Activated B cell treated with CpG ODN at 0.5 μM for 24 hours (primary cell): ENCODE results near the gene HADHA. TPM values are rescaled to one million over a fixed set of nuclear protein-coding genes. Genes with fewer than 3 reads are reported as not detected.

Experiments
- ATAC-seq: fragments of 200-7000 bp; cut with Tn5 transposase; one replicate; pipeline ENCODE4 v1.10.0; 2021; ENCODE audit warnings: low read depth, mild to moderate bottlenecking, moderate library complexity
- CTCF ChIA-PET: fragments of 350-600 bp; sonication (Branson Sonifier 250); formaldehyde crosslinking; loops from one replicate; lab custom pipeline; 2021; ENCODE audit warnings: antibody characterized with exemption; lab: Charles Lee
- POLR2A ChIA-PET: fragments of 350-600 bp; sonication (Branson Sonifier 250); formaldehyde crosslinking; loops from one replicate; lab custom pipeline; 2021; ENCODE audit warnings: antibody characterized with exemption; lab: Charles Lee
- DNase-seq: peaks from one replicate; pipeline ENCODE4 v3.0.0; 2022
- H3K27ac Mint-ChIP-seq: one replicate; pipeline ENCODE4 v1.8.0; 2020; ENCODE audit warnings: mixed read lengths
- H3K27me3 Mint-ChIP-seq: one replicate; pipeline ENCODE4 v1.8.0; 2021; ENCODE audit warnings: mixed read lengths
- H3K36me3 Mint-ChIP-seq: one replicate; pipeline ENCODE4 v1.8.0; 2021; ENCODE audit warnings: low read depth, mixed read lengths
- H3K4me1 Mint-ChIP-seq: one replicate; pipeline ENCODE4 v1.8.0; 2021; ENCODE audit warnings: mixed read lengths
- H3K4me3 Mint-ChIP-seq: one replicate; pipeline ENCODE4 v1.8.0; 2020; ENCODE audit warnings: mild to moderate bottlenecking, mixed read lengths
- H3K9me3 Mint-ChIP-seq: one replicate; pipeline ENCODE4 v1.8.0; 2020; ENCODE audit warnings: mixed read lengths
- intact Hi-C: fragments of 100-400 bp; cut with micrococcal nuclease; formaldehyde crosslinking; loops from one replicate; pipeline ENCODE4 v1.15.1; 2024
- total RNA-seq: library from RNA; stranded (reverse); gene quantifications from 2 replicates; pipeline ENCODE4 v1.2.3, GENCODE V29; 2022
- TF ChIP-seq, protein P1 (sequence below): fragments of 200-600 bp; IDR thresholded peaks from one replicate; pipeline ENCODE4 v1.8.0; 2022; ENCODE audit warnings: antibody characterized with exemption, mild to moderate bottlenecking

Gene HADHA
- total RNA-seq, 1 donor from 2014 or later = 127 TPM

GRCh38 chr2:26245231-26245732, 850 bp upstream of the HADHA start:
- Mint-ChIP-seq H3K27me3 (no peaks in the 10 kb centered on the region), H3K4me1 (peaks cover 66% of the 10 kb centered on the region), H3K4me3 (peak overlapping the region; percentile 97), H3K9me3 (no peaks in the 10 kb centered on the region), H3K27ac (peak overlapping the region; percentile 100), H3K36me3 (peaks cover 17% of the 10 kb centered on the region)
- CTCF ChIA-PET = interaction anchor here (1.1 to 1.4 kb wide), 3 partner anchors 54 to 254 kb away, joined by 3 to 4 read pairs (median 4); no protein-coding TSS in a partner anchor
- POLR2A ChIA-PET = interaction anchor here (0.6 to 5.4 kb wide), 9 partner anchors 15 to 1362 kb away, joined by 3 to 43 read pairs (median 5); partner anchors contain the start of genes ADGRF3, ASXL2, RAB10 and SELENOI
- peak; percentile 50 for ATAC-seq
- no peak for DNase-seq
- intact Hi-C loops = loop anchor here (2.0 kb wide), 2 partner anchors 48 to 60 kb away; no protein-coding TSS in a partner anchor
- TF ChIP-seq, protein P1, sequence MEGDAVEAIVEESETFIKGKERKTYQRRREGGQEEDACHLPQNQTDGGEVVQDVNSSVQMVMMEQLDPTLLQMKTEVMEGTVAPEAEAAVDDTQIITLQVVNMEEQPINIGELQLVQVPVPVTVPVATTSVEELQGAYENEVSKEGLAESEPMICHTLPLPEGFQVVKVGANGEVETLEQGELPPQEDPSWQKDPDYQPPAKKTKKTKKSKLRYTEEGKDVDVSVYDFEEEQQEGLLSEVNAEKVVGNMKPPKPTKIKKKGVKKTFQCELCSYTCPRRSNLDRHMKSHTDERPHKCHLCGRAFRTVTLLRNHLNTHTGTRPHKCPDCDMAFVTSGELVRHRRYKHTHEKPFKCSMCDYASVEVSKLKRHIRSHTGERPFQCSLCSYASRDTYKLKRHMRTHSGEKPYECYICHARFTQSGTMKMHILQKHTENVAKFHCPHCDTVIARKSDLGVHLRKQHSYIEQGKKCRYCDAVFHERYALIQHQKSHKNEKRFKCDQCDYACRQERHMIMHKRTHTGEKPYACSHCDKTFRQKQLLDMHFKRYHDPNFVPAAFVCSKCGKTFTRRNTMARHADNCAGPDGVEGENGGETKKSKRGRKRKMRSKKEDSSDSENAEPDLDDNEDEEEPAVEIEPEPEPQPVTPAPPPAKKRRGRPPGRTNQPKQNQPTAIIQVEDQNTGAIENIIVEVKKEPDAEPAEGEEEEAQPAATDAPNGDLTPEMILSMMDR = no peak

GRCh38 chr2:26243470-26244308, 743 bp downstream of the HADHA start:
- peaks cover 71% of the 10 kb centered on the region for H3K4me1 Mint-ChIP-seq
- DNase-seq = no peak
- intact Hi-C loops = loop anchor here (1.0 to 5.0 kb wide), 9 partner anchors 26 to 365 kb away; partner anchors contain the start of gene ASXL2
- peak overlapping the region; percentile 100 for H3K27ac Mint-ChIP-seq
- TF ChIP-seq, protein P1 = no peak
- H3K36me3 Mint-ChIP-seq = peaks cover 29% of the 10 kb centered on the region
- ChIA-PET POLR2A (interaction anchor here (0.6 to 5.4 kb wide), 11 partner anchors 26 to 1342 kb away, joined by 3 to 43 read pairs (median 6); partner anchors contain the start of genes ADGRF3, ASXL2, RAB10 and SELENOI), CTCF (interaction anchor here (0.8 to 1.0 kb wide), 3 partner anchors 13 to 156 kb away, joined by 3 read pairs; no protein-coding TSS in a partner anchor)
- H3K4me3 Mint-ChIP-seq = peak overlapping the region; percentile 97
- no peaks in the 10 kb centered on the region for H3K9me3 Mint-ChIP-seq
- no peak for ATAC-seq
- no peaks in the 10 kb centered on the region for H3K27me3 Mint-ChIP-seq

- Mint-ChIP-seq H3K27ac (no peak overlapping the region), H3K4me1 (peaks cover 64% of the 10 kb centered on the region), H3K9me3 (no peaks in the 10 kb centered on the region), H3K36me3 (peaks cover 43% of the 10 kb centered on the region), H3K27me3 (no peaks in the 10 kb centered on the region), H3K4me3 (peak overlapping the region; percentile 97)
- DNase-seq (no peak), ATAC-seq (no peak)
- intact Hi-C loops = loop anchor here (5.0 kb wide), 1 partner anchor 335 kb away; no protein-coding TSS in a partner anchor
- TF ChIP-seq, protein P1 = no peak
- POLR2A ChIA-PET = interaction anchor here (1.5 to 5.4 kb wide), 3 partner anchors 27 to 104 kb away, joined by 6 to 43 read pairs (median 25); partner anchors contain the start of genes ADGRF3 and SELENOI
- CTCF ChIA-PET = no interaction called here
Observed at GRCh38 chr2:26241928-26242436, 2.5 kb downstream of the HADHA start.

GRCh38 chr2:26238311-26238958, 6.0 kb downstream of the HADHA start:
- intact Hi-C loops = no loop called here
- ChIA-PET POLR2A (no interaction called here), CTCF (no interaction called here)
- H3K27me3 Mint-ChIP-seq = no peaks in the 10 kb centered on the region
- DNase-seq (no peak), ATAC-seq (no peak)
- H3K27ac Mint-ChIP-seq = no peak overlapping the region
- H3K4me3 Mint-ChIP-seq = no peak overlapping the region
- no peaks in the 10 kb centered on the region for H3K9me3 Mint-ChIP-seq
- peaks cover 57% of the 10 kb centered on the region for H3K36me3 Mint-ChIP-seq
- TF ChIP-seq, protein P1 = no peak
- H3K4me1 Mint-ChIP-seq = peaks cover 39% of the 10 kb centered on the region
